Measurements from ENCODE around the gene FRMD5.
"Not testable (repeated sequence)": the region's sequence is repeated elsewhere in the genome, so short reads cannot be mapped to it uniquely, and the experiment has no call there.

Gene FRMD5

GRCh38 chr15:43887901-43888300, 307.2 kb downstream of the FRMD5 start:
- no peak for DNase-seq (ENCODE audit: low spot score)

GRCh38 chr15:43886558-43886957, 308.5 kb downstream of the FRMD5 start:
- DNase-seq (ENCODE audit: low spot score), result no peak

- no peak for DNase-seq (ENCODE audit: low spot score)
These were observed 311.5 kb downstream of the FRMD5 start for GRCh38 chr15:43883571-43883970.

- DNase-seq (ENCODE audit: low spot score), result no peak
These were observed 313.1 kb downstream of the FRMD5 start for GRCh38 chr15:43881944-43882343.

GRCh38 chr15:43881245-43881644, 313.8 kb downstream of the FRMD5 start:
- DNase-seq (ENCODE audit: low spot score), result no peak

GRCh38 chr15:43880406-43881194, 314.5 kb downstream of the FRMD5 start:
- DNase-seq (ENCODE audit: low spot score), result no peak

GRCh38 chr15:43879386-43880355, 315.4 kb downstream of the FRMD5 start:
- DNase-seq (ENCODE audit: low spot score), result no peak

- DNase-seq (ENCODE audit: low spot score), result no peak
These were observed 316.6 kb downstream of the FRMD5 start for GRCh38 chr15:43878446-43878845.

GRCh38 chr15:43877371-43877770, 317.7 kb downstream of the FRMD5 start:
- no peak for DNase-seq (ENCODE audit: low spot score)

GRCh38 chr15:43876872-43877271, 318.2 kb downstream of the FRMD5 start:
- DNase-seq (ENCODE audit: low spot score), result no peak

- DNase-seq (ENCODE audit: low spot score), result no peak
These were observed 321.4 kb downstream of the FRMD5 start for GRCh38 chr15:43873651-43874050.

GRCh38 chr15:43872416-43873020, 322.6 kb downstream of the FRMD5 start:
- peak; percentile 30 for DNase-seq (ENCODE audit: low spot score)

GRCh38 chr15:43871835-43872234, 323.2 kb downstream of the FRMD5 start:
- no peak for DNase-seq (ENCODE audit: low spot score)

GRCh38 chr15:43868406-43868805, 326.7 kb downstream of the FRMD5 start:
- no peak for DNase-seq (ENCODE audit: low spot score)

- no peak for DNase-seq (ENCODE audit: low spot score)
These were observed 328.0 kb downstream of the FRMD5 start for GRCh38 chr15:43867096-43867495.

- not testable (repeated sequence) for DNase-seq (ENCODE audit: low spot score)
These were observed 328.4 kb downstream of the FRMD5 start for GRCh38 chr15:43866636-43867035.

- no peak for DNase-seq (ENCODE audit: low spot score)
These were observed 335.5 kb downstream of the FRMD5 start for GRCh38 chr15:43859546-43859945.

GRCh38 chr15:43854801-43855200, 340.3 kb downstream of the FRMD5 start:
- no peak for DNase-seq (ENCODE audit: low spot score)

GRCh38 chr15:43852607-43853006, 342.5 kb downstream of the FRMD5 start:
- DNase-seq (ENCODE audit: low spot score), result no peak

GRCh38 chr15:43851251-43851650, 343.8 kb downstream of the FRMD5 start:
- DNase-seq (ENCODE audit: low spot score), result no peak

- no peak for DNase-seq (ENCODE audit: low spot score)
These were observed 349.6 kb downstream of the FRMD5 start for GRCh38 chr15:43845421-43845820.

GRCh38 chr15:43832485-43832884, 362.6 kb downstream of the FRMD5 start:
- not testable (repeated sequence) for DNase-seq (ENCODE audit: low spot score)

All from germinal center (tissue), 1 donor.